H9 (cell line): ENCODE results near the gene PLSCR2. TPM values are rescaled to one million over a fixed set of nuclear protein-coding genes. Genes with fewer than 3 reads are reported as not detected.

ENCODE experiments used
- DNase-seq: peaks from one replicate; pipeline ENCODE4 v3.0.0-alpha.2; 2017
- H2AFZ ChIP-seq: one replicate; pipeline ENCODE4 v1.6.1; 2013; ENCODE audit warnings: mild to moderate bottlenecking, low read length, control low read depth, moderate library complexity
- H2AK5ac ChIP-seq: 2 replicates; pipeline ENCODE4 v1.6.1; 2013; ENCODE audit warnings: low read length, control low read depth, mixed read lengths; ENCODE audit not compliant: insufficient read length
- H2BK120ac ChIP-seq: one replicate; pipeline ENCODE4 v1.6.1; 2013; ENCODE audit warnings: low read depth, mild to moderate bottlenecking, low read length, control low read depth, inconsistent platforms; ENCODE audit not compliant: poor library complexity, severe bottlenecking
- H2BK12ac ChIP-seq: 2 replicates; pipeline ENCODE4 v1.6.1; 2013; ENCODE audit warnings: low read length, control low read depth, mixed read lengths, low read depth; ENCODE audit not compliant: insufficient read length
- H2BK15ac ChIP-seq: 2 replicates; pipeline ENCODE4 v1.6.1; 2013; ENCODE audit warnings: low read depth, low read length, control low read depth
- H2BK20ac ChIP-seq: one replicate; pipeline ENCODE4 v1.6.1; 2013; ENCODE audit warnings: low read depth, mild to moderate bottlenecking, low read length, control low read depth, inconsistent platforms; ENCODE audit not compliant: poor library complexity, severe bottlenecking
- H2BK5ac ChIP-seq: 2 replicates; pipeline ENCODE4 v1.6.1; 2013; ENCODE audit warnings: low read length, control low read depth, mixed read lengths; ENCODE audit not compliant: insufficient read length
- H3K14ac ChIP-seq: 2 replicates; pipeline ENCODE4 v1.6.1; 2013; ENCODE audit warnings: low read length, control low read depth; ENCODE audit not compliant: insufficient read depth
- H3K18ac ChIP-seq: 2 replicates; pipeline ENCODE4 v1.6.1; 2013; ENCODE audit warnings: low read depth, mild to moderate bottlenecking, mixed read lengths, low read length, control low read depth; ENCODE audit not compliant: insufficient read length
- H3K23ac ChIP-seq: 2 replicates; pipeline ENCODE4 v1.6.1; 2013; ENCODE audit warnings: low read length, control low read depth, mixed read lengths, low read depth; ENCODE audit not compliant: insufficient read length
- H3K23me2 ChIP-seq: 2 replicates; pipeline ENCODE4 v1.6.1; 2013; ENCODE audit warnings: low read depth, mild to moderate bottlenecking, mixed read lengths, low read length, control low read depth; ENCODE audit not compliant: insufficient read length, poor library complexity, severe bottlenecking
- H3K27ac ChIP-seq: 2 replicates; pipeline ENCODE4 v1.5.1; 2013; ENCODE audit warnings: low read length, control low read depth, mixed read lengths, low read depth; ENCODE audit not compliant: insufficient read length
- H3K27me3 ChIP-seq: 2 replicates; pipeline ENCODE4 v1.6.1; 2013; ENCODE audit warnings: low read length, control low read depth, inconsistent platforms; ENCODE audit not compliant: insufficient read depth
- H3K4ac ChIP-seq: 2 replicates; pipeline ENCODE4 v1.6.1; 2013; ENCODE audit warnings: low read depth, mild to moderate bottlenecking, control low read depth, inconsistent platforms, low read length, moderate library complexity
- H3K4me1 ChIP-seq: 2 replicates; pipeline ENCODE4 v1.6.1; 2013; ENCODE audit warnings: low read length, control low read depth, inconsistent platforms; ENCODE audit not compliant: insufficient read depth
- H3K4me2 ChIP-seq: 2 replicates; pipeline ENCODE4 v1.6.1; 2013; ENCODE audit warnings: low read length, control low read depth, mixed read lengths; ENCODE audit not compliant: insufficient read length, insufficient read depth
- H3K56ac ChIP-seq: 2 replicates; pipeline ENCODE4 v1.6.1; 2013; ENCODE audit warnings: low read depth, mild to moderate bottlenecking, mixed read lengths, low read length, control low read depth; ENCODE audit not compliant: insufficient read length
- H3K79me1 ChIP-seq: 2 replicates; pipeline ENCODE4 v1.6.1; 2013; ENCODE audit warnings: low read depth, mild to moderate bottlenecking, moderate library complexity, low read length, control low read depth, inconsistent platforms; ENCODE audit not compliant: insufficient read depth, poor library complexity, severe bottlenecking
- H3K79me2 ChIP-seq: 2 replicates; pipeline ENCODE4 v1.6.1; 2013; ENCODE audit warnings: low read length, control low read depth, inconsistent platforms; ENCODE audit not compliant: insufficient read depth
- H3K9ac ChIP-seq: 2 replicates; pipeline ENCODE4 v1.6.1; 2013; ENCODE audit warnings: low read length, control low read depth, mixed read lengths; ENCODE audit not compliant: insufficient read length; ENCODE audit errors: extremely low read depth
- H3K9me3 ChIP-seq: one replicate; pipeline ENCODE4 v1.6.1; 2013; ENCODE audit warnings: low read depth, low read length, inconsistent platforms; ENCODE audit not compliant: control insufficient read depth
- H3T11ph ChIP-seq: one replicate; pipeline ENCODE4 v1.6.1; 2013; ENCODE audit warnings: mild to moderate bottlenecking, low read length, control low read depth, inconsistent platforms
- H4K20me1 ChIP-seq: one replicate; pipeline ENCODE4 v1.6.1; 2013; ENCODE audit not compliant: control insufficient read depth, insufficient read length, insufficient read depth
- H4K5ac ChIP-seq: 2 replicates; pipeline ENCODE4 v1.6.1; 2013; ENCODE audit warnings: low read depth, mild to moderate bottlenecking, mixed read lengths, low read length, control low read depth; ENCODE audit not compliant: insufficient read length
- H4K8ac ChIP-seq: replicated peaks from 2 replicates; pipeline ENCODE4 v1.6.1; 2013; ENCODE audit warnings: low read length, control low read depth, mixed read lengths, low read depth; ENCODE audit not compliant: insufficient read length
- H4K91ac ChIP-seq: 2 replicates; pipeline ENCODE4 v1.6.1; 2013; ENCODE audit warnings: low read depth, mild to moderate bottlenecking, moderate library complexity, mixed read lengths, low read length, control low read depth; ENCODE audit not compliant: insufficient read length
- H3K27ac Mint-ChIP-seq, 3 experiments: 2 replicates in 2 of 3; 3 replicates in 1 of 3; pipeline ENCODE4 v1.8.0; 2020 to 2021; ENCODE audit warnings: mixed read lengths in 3 of 3, mild to moderate bottlenecking in 1 of 3, moderate library complexity in 1 of 3
- H3K27me3 Mint-ChIP-seq: 2 replicates; pipeline ENCODE4 v1.8.0; 2021; ENCODE audit warnings: low read depth, mild to moderate bottlenecking, moderate library complexity, mixed read lengths
- H3K36me3 Mint-ChIP-seq, 3 experiments: 2 replicates in 2 of 3; 3 replicates in 1 of 3; pipeline ENCODE4 v1.8.0; 2020 to 2021; ENCODE audit warnings: low read depth in 3 of 3, mixed read lengths in 3 of 3; ENCODE audit not compliant: insufficient read depth in 1 of 3
- H3K4me1 Mint-ChIP-seq, 2 experiments: 2 replicates each; pipeline ENCODE4 v1.8.0; 2020; ENCODE audit warnings: mixed read lengths in 2 of 2
- H3K4me3 Mint-ChIP-seq, 2 experiments: 2 replicates in 1 of 2; 3 replicates in 1 of 2; pipeline ENCODE4 v1.8.0; 2020 to 2021; ENCODE audit warnings: mild to moderate bottlenecking in 2 of 2, mixed read lengths in 2 of 2, moderate library complexity in 1 of 2
- H3K9me3 Mint-ChIP-seq, 2 experiments: 2 replicates in 1 of 2; 3 replicates in 1 of 2; pipeline ENCODE4 v1.8.0; 2020; ENCODE audit warnings: mild to moderate bottlenecking in 2 of 2, mixed read lengths in 2 of 2, moderate library complexity in 1 of 2
- WGBS: extraction: QIAGEN DNeasy Blood & Tissue Kit; methylation state at CpG from one replicate; pipeline ENCODE4 v1.1.7; 2013; ENCODE audit warnings: missing lambda C conversion rate, low lambda C conversion rate, mixed read lengths; ENCODE audit not compliant: insufficient read length; ENCODE audit errors: extremely low coverage; 5-methylcytosine and 5-hydroxymethylcytosine counted together
- total RNA-seq: library from RNA; stranded (reverse); gene quantifications from 2 replicates; pipeline ENCODE4 v1.2.1, GENCODE V29; 2021
- TF ChIP-seq, protein P1 (sequence below): fragments of 200-600 bp; sonication (generic); conservative IDR thresholded peaks from 3 replicates; pipeline ENCODE4 v1.8.0; 2021; ENCODE audit warnings: antibody characterized with exemption, mild to moderate bottlenecking

Gene PLSCR2
- total RNA-seq, 1 experiment from 2014 or later = not detected

GRCh38 chr3:146464783-146465182 is 4.6 kb downstream of the PLSCR2 start:
- H2BK20ac ChIP-seq = no peak overlapping the region
- H2BK120ac ChIP-seq = no peak overlapping the region
- H3K56ac ChIP-seq = no peak overlapping the region
- no peak for DNase-seq
- H2BK5ac ChIP-seq = no peak overlapping the region
- H3K14ac ChIP-seq = no peak overlapping the region
- H3K4me2 ChIP-seq = no peak overlapping the region
- H3K4ac ChIP-seq = no peak overlapping the region
- H4K8ac ChIP-seq = no peak overlapping the region
- no peak overlapping the region for H2AK5ac ChIP-seq
- H4K91ac ChIP-seq = no peak overlapping the region
- H3K4me1 ChIP-seq = no peaks in the 10 kb centered on the region
- no peak overlapping the region for H3K23ac ChIP-seq
- no peak overlapping the region for H3K27ac ChIP-seq
- peaks cover 0 to 2% (median 0%) of the 10 kb centered on the region in 3 experiments; a peak in 1 of 7 replicates for H3K36me3 Mint-ChIP-seq
- H3K23me2 ChIP-seq = no peaks in the 10 kb centered on the region
- H3T11ph ChIP-seq = no peak overlapping the region
- no peaks in the 10 kb centered on the region for H4K20me1 ChIP-seq
- no peak overlapping the region for H2BK15ac ChIP-seq
- no peaks in the 10 kb centered on the region for H3K79me2 ChIP-seq
- H3K27ac Mint-ChIP-seq = no peak overlapping the region; a peak in 1 of 7 replicates
- no peaks in the 10 kb centered on the region for H3K27me3 Mint-ChIP-seq
- no peak overlapping the region for H4K5ac ChIP-seq
- H2AFZ ChIP-seq = no peak overlapping the region
- TF ChIP-seq, protein P1, sequence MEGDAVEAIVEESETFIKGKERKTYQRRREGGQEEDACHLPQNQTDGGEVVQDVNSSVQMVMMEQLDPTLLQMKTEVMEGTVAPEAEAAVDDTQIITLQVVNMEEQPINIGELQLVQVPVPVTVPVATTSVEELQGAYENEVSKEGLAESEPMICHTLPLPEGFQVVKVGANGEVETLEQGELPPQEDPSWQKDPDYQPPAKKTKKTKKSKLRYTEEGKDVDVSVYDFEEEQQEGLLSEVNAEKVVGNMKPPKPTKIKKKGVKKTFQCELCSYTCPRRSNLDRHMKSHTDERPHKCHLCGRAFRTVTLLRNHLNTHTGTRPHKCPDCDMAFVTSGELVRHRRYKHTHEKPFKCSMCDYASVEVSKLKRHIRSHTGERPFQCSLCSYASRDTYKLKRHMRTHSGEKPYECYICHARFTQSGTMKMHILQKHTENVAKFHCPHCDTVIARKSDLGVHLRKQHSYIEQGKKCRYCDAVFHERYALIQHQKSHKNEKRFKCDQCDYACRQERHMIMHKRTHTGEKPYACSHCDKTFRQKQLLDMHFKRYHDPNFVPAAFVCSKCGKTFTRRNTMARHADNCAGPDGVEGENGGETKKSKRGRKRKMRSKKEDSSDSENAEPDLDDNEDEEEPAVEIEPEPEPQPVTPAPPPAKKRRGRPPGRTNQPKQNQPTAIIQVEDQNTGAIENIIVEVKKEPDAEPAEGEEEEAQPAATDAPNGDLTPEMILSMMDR = no peak
- WGBS = no CpG with 5 or more reads among the region's 1 CpG
- H3K18ac ChIP-seq = no peak overlapping the region
- H3K4me3 Mint-ChIP-seq = no peak overlapping the region
- H3K9me3 ChIP-seq = no peaks in the 10 kb centered on the region
- H3K79me1 ChIP-seq = no peaks in the 10 kb centered on the region
- no peak overlapping the region for H3K9ac ChIP-seq
- H2BK12ac ChIP-seq = no peak overlapping the region
- H3K4me1 Mint-ChIP-seq = 0 out of 4 replicates have a peak, but pooled peaks cover 2 to 4% of the 10 kb centered on the region in 2 experiments
- no peaks in the 10 kb centered on the region for H3K27me3 ChIP-seq
- H3K9me3 Mint-ChIP-seq = no peaks in the 10 kb centered on the region; a peak in 1 of 5 replicates
